GM12873 (cell line): ENCODE data around the gene DMGDH.

Experiments
- TF ChIP-seq, protein P1 (sequence below): IDR thresholded peaks from 2 replicates; pipeline ENCODE4 v1.5.1; 2012; ENCODE audit warnings: low read depth, mild to moderate bottlenecking, moderate library complexity, low read length, control low read depth; ENCODE audit not compliant: insufficient read depth; ENCODE audit errors: missing control alignments

Gene DMGDH

DNA sequence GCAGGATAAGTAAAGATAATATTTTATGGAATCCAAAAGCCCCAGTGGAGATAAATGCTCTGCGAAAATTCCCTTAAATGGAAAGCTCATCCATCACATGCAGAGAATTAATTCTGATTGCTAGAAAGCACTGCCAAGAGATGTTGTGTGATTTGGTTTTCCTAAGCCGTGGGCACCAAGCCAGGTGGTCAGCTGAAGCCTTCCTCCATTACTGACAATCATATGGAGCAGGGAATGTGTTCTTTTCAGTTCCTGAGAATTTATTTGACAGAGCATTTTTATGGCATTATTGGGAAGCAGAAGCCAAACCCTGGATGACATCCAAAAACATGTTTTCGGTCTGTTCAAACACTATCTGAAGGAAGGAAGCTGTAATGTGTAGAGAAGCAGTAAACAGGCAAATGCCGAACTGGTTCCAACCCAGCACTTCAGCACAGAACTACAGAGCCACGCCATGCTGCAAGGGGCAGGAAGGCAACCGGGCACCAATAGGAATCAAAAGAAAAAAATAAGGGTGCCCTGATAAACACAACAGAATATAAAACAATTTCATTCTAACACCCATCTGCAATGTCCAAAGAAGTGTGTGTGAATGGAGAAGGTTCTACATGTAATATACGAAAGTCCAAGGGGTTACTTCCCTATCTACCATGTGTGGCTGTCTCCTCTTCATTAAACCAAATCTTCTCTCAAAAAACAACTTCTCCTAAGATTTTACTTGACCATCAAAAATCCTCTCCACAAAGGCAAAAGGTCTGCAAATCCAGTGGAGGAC is 96.6 kb downstream of the DMGDH start:
- TF ChIP-seq, protein P1, sequence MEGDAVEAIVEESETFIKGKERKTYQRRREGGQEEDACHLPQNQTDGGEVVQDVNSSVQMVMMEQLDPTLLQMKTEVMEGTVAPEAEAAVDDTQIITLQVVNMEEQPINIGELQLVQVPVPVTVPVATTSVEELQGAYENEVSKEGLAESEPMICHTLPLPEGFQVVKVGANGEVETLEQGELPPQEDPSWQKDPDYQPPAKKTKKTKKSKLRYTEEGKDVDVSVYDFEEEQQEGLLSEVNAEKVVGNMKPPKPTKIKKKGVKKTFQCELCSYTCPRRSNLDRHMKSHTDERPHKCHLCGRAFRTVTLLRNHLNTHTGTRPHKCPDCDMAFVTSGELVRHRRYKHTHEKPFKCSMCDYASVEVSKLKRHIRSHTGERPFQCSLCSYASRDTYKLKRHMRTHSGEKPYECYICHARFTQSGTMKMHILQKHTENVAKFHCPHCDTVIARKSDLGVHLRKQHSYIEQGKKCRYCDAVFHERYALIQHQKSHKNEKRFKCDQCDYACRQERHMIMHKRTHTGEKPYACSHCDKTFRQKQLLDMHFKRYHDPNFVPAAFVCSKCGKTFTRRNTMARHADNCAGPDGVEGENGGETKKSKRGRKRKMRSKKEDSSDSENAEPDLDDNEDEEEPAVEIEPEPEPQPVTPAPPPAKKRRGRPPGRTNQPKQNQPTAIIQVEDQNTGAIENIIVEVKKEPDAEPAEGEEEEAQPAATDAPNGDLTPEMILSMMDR = no peak

DNA sequence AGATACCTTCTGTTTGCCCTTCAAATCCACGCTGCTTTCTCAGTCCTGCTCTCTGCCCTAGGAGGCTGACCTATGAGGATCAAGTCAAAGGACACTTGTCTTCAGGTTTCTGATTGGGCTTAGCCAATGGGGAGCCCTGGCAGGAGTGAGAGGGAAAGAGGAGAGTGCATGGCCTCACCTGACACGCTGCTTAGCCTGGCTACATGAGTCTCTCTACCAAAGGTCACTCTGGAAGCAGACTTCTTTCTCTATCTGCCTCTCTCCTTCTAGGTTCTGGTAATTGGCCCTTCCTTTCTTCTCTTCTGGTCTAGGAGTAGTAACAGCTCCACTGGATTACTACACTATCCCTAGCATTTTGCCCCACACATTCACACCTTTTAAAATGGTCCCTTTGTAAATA is 97.5 kb downstream of the DMGDH start:
- TF ChIP-seq, protein P1 = no peak

DNA sequence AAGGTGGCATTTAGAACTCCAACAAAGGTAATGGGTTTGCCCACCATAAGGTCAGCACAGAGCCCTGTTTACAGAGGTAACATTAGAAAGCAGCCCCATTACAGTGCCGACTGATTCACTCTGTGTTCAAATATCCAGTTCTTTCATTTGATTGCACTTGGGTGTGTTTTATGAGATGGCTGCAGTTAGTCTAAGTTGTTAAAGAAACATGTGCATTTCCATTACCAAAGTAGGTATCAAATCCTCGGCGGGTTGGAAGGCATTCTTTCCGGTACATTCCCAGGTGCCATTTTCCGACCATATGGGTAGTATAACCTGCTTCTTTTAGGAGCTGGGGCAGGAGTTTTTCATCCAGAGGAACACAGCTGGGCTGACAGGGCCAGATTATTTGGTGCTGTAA is 100.7 kb downstream of the DMGDH start:
- TF ChIP-seq, protein P1 = no peak

DNA sequence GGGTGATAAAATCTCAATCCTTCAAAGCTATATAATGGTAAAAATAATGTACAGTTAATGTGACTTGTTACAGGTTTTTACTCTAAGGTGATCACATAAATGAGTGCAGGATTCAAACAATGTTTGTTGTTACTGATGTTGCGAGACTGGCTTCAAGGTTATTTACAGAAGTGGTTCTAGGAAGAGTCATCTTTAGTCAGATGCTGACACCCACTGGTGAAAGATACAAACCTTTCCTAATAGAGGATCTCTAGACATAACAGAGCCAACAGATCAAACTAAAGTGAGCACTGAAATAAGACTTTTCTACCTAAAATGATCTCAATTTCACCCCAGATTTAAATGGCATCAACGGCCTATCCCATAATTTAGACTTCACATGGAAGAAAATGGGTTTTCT is 104.6 kb downstream of the DMGDH start:
- TF ChIP-seq, protein P1 = peak; percentile 56

DNA sequence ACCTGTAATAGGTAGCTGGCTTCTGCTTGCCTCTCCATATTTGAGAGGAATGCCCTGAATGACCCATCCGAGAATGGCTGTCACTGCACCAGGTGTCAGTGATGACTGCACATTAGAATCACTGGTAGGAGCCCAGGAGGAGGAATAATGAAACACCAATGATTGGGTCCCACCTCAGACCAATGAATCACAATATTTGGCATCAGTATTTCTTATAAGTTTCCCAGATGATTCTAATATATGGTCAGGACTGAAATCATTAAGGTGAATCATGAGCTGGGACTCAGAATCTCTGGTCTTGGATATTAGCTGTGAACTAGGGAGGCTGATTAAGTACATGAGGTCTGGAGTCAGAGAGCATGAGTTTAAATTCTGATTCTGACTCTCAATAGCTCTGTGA is 107.7 kb downstream of the DMGDH start:
- TF ChIP-seq, protein P1 = no peak

DNA sequence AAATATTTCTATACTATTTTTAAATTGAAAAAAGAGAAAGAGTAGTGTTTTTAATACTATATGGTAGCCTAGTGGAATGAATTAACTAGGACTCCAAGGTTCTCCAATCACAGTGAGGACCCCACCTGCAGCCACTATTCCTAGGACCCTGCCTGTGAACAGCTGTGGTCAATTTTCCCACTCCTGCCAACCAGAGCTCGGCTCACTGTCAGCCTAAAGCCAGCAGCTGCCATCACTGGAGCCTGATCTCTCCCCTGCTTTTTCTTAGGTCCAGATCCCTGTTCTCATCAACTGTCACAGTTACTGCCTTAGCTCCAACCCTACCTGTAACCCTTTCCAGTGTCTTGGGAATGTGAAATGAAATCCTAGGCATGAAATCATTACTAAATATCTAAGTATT is 109.7 kb downstream of the DMGDH start:
- TF ChIP-seq, protein P1 = no peak

DNA sequence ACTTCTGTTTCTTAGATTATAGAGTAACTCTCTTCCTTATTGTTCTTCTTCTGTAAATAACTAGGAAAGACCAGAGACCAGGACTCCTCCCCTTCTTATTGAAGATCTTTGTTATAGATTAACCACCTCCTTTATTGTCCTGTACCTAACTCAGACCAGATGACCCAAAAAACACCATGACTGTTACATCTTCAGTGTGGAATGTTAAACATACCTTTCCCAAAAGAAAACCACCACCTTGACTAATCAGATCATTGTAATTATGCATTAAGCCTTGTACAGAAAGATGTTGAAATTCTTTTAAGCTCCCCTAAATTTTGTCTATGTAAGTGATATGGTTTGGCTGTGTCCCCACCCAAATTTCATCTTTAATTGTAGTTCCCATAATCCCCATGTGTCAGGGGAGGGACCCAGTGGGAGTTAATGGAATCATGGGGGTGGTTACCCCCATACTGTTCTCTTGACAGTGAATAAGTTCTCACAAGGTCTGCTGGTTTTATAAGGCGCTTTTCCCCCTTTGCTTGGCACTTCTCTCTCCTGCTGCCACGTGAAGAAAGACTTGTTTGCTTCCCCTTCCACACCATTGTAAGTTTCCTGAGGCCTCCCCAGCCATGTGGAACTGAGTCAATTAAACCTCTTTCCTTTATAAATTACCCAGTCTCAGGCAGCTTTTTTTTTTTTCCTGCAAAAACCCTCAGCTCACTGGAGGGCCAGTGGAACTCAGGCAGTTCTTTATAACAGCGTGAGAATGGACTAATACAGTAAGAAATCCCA is 110.6 kb downstream of the DMGDH start:
- TF ChIP-seq, protein P1 = no peak
